Measurements from ENCODE around the gene STRA6.

Gene STRA6

DNA sequence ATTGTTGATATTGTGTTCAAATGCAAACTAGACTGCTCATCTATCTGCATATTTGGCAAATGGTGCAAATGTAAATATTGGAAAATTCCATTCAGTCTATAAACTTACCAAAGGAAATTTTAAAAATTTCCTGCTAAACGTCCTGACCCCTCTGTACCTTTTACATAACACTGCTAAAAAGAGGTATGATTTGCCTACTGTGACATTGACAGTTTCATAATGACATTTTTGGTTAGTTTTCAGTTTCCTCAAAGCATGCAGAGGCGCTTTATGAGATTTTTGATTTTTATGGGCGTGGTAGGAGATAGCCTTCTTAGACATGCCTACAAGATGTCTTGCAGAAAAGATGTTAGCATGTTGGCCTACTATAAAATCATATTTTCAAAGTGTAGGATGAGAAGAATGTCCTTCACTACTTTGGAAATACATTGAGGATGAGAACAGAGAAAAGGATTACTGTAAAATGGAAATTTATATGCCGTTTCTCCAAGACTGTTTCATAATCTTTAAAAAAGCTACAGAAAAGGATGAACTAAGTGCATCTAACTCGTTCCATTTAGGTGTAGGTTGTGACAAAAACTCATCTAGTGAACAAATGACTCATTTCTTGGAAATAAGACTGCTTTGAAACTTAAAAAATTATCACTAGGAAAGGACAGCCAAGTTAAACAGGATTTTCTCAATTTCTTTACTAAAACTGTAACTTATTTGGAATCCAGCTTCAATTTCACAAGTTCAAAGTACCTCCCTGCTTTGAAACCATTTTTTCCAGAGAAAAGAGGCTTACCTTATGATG is 43.5 kb downstream of the STRA6 start:
- DNase-seq: no peak

DNA sequence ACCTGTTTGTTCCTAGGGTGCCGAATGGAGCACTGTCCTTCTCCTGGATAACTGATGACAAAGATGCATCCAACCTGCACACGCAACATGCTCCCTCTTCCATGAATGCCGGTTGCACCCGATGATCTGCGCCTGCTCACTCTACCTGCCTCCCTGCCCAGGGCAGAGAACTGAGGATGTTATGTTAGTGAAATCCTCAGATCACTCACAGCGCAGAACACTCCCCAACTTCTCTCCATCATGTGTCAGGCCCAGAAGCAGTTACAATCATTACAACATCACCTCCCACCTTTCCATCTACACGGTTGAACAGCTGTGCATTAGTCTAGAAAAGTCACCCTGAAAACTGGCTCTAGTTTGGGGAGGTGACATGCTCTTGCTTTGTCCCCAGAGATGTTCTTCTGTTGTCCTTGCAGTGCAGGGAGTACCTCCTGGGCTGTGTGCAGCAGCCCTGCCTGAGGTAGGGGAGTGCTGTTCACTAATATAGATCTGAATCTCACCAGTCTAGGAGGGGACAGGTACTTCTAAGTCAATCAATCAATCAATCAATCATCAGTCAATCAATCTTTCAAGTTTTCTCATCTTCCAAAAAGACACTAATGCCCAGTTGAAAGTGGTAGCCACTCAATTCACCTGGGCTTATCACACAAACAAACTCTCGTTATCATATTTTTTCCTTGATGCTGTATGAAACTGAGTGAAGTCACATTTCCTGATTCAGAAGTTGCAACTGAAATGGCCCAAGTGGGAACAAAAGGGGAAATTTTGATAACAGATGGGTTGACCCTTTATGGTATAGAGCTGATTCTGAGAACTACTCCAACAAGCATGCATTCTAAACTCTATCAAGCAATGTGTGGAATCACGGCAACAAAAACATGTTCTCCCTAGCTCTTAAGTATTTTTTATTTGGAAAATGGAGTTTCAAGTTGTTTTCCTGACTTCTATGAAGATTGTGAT is 44.4 kb downstream of the STRA6 start:
- peak; percentile 35 for DNase-seq

DNA sequence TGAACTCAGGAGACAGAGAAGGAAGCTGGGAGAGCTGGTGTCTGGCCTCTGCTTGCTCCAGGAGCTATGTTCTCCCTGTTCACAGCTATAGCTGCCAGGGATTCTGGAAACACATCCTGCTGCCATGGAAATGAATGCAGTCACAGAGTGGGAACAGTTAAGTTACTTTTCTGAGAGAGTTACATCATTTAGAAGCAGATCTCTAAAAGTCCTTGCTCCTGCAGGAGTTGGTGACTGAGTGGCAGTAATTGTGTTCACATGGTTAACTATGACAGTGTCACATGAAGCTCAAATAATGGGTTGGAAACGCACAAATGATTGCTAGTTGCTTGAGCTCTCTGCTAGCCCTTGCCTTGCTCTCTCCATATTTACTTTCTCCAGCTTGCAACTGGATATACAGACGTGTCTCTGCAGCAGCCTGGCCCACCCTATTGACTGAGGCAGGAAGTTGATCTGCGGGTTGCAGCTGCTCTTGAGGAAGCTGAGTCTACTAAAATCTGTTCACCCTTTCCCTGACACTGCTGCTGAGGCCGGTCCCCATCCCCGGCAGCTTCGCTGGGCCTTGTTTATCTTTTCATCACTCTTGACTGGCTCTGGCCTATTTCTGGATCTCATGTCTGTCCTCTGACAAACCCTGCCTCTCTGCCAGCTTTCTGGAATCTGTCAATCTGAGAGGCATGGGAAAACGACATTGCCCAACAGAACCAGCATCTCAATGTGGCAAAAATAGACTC is 45.7 kb downstream of the STRA6 start:
- peak; percentile 49 for DNase-seq

DNA sequence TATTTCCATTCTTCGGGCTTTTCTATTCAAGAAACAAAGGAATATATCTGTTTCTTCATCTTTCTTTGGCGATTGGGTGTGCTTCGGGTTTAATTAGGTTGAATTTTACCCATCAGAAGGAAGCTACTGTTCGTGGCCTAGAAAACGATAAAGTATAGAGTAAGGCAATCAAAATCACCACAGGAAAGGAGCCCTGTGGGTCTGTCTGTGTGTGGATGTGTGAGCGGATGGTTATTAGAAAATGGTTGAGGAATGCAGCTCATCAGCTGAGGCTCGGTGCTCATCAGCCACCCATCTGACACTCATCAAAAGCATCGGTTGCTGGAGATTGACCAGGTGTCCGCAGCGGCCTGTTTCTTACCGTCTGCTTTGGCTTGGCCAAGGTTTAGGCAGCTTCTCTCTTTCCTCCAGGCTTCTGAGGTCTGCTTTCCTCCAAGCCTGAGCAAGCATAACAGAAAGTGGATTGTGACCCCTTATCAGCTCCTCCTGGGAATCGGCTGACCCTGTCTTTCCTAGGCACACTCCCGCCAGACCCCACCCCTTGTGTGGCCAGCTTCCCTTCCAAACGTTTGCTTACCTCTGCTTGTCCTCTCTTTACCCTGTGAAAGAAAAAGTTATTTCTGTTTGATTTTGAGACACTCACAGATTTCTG is 46.7 kb downstream of the STRA6 start:
- no peak for DNase-seq

DNA sequence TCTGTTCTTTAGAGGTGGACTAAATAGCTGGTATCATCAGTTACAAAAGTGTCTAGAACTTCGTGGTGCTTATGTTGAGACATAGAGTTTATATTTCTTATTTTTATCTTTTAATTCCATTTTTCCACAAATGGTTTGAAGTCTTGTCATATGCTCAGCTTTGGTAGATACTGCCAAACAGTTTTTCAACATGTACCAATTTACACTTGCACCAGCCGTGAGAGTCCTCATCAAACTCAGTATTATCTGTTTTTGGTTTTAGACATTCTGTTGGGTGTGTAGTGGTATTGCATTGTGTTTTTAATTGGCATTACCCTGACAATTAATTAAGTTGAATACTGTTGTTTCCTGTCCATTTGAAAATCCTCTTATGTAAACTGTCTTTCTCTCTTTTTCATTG is 55.5 kb downstream of the STRA6 start:
- DNase-seq: no peak

DNA sequence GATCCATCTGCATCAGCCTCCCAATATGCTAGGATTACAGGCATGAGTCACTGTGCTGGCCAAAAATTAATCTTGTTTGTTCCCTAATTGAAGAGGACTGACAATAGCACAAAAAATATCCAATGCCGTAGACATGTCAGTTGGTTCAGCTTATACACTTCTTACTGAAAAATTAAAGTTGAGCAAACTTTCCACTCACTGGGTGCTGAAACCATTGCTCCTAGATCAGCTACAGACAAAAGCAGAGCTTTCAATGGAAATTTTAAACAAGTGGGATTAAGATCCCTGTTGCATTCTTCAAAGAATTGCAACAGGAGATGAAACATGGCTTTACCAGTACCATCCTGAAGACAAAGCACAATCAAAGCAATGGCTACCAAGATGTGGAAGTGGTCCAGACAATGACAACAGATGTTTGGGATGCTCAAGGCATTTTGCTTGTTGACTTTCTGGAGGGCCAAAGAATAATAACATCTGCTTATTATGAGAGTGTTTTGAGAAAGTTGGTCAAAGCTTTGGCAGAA is 56.2 kb downstream of the STRA6 start:
- no peak for DNase-seq

DNA sequence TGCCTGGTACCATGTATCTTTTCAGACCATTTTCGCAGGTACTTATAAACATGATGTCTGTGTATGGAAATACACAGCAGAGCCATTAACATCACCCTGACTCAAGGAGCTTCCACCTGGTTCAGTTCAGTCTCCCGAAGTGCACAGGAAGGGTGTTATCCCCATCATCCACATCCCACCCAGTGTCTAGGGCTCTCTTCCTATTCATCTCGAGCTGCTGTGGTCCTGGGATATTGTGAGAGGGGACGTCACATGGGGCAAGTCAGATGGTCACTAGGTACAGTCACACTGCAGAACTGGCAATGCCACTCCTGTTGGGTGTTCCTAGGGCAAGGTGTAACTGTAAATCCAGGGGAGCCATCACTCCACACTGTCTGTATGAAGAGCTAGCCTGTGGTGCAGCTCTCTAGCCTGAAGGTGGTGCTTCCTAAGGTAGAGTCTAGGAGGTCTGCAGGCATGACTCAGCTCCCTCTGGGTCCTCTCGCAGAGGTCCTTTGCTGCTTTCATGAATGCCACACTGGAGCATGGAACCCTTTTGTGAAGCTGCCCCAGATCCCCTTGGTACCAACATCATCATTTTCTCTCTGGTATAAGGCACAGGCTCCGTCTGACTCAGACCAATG is 58.3 kb downstream of the STRA6 start:
- DNase-seq: no peak

DNA sequence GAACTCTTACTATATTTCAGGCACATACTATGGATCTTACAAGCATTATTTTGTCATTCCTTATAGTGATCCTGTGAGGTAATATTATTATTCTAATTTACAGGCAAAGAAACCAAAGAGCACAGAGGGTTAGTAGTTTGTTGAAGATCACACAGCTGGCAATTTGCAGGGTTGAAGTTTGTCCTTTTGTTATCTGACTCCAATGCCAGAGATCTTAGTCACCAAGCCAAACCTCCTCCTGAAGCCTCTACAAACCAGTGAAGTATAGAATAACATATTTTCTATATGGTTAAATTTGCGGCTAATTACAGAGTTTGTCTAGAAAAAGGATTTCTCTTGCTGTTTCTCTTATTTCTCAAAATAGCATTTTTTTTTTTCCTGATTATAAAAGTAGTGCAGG is 61.0 kb downstream of the STRA6 start:
- no peak for DNase-seq

DNA sequence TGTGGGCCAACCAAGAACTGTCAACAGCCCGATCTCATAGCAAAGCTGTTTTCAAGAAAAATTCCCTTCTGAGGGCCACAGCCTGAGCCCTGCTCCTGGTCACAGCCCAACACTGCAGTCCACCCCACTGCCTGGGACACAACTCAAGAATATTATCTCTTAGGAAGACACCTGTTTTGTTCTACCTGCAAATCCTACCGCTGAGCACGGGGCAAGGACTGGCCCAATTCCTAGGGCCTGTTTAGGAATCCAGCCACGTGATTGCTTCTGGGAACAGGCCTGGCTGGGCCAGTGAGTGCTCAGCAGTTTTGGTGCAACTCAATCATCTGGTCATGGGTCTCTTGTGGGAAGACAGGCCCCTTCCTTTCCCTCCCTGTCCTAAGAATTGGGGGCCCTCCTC is 63.9 kb downstream of the STRA6 start:
- no peak for DNase-seq

DNA sequence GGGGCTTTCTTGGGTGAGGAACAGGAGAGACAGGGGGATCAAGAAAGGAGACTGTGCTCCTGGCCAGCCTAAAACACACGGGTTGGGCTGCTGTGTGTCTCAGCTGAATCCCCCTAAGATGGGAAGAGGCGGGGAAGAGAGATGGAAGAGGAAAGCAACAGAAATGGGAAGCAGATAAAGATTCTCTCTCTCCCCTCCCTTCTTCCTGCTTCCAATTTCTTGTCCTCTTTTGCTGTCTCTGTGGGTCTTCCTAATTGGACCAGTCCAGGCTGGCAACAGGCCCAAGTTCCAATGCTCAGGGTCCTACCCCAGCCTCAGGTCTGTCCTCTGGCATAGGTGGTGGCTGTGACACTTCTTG is 65.1 kb downstream of the STRA6 start:
- no peak for DNase-seq

DNA sequence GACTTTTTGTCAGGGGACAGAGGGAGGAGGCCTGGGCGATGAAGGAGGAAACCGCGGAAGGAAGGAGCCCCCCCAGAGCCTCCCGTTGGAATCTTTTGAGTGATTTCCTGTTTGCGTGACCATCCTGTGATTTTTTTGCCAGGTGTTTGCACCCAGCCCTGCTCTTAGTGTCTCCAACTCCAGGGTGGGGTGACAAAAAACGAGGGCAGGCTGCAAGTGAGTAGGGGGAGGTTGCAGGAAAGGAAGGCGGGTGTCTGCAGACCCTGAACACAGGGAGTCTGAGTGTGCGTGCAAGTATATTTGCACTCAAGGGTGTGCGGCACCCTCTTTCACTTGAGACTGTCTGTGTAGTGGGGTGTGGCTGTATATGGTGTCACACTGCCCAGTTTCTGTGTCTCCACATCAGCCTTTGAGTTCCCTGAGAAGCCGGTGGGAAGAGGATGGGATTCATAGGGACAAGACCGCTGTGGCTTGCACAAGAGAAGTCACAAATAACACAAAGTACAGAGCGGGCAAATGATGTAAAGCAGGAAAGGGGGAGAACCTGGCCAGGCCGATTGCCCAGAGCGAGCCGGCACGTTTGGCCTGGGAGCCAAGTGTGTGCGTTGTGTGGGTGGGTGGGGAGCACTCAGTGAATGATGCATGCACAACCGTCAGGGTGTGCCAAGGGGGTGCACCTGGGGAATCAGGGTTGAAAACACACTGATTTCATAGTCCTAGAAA is 65.6 kb downstream of the STRA6 start:
- no peak for DNase-seq

DNA sequence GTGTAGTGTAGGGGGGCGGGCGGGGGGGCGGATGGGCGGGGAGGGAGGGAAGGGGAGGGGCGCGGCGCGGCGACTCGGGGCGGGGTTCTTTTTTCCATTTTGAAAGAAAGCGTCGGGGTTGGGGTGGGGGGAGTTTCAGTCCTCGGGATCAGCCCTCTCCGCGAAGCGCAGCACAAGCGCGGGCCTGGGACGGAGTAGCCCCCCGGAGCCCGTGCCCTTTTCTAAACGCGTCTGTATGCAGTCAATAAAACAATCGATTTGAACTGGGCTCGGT is 66.1 kb downstream of the STRA6 start:
- DNase-seq: no peak

DNA sequence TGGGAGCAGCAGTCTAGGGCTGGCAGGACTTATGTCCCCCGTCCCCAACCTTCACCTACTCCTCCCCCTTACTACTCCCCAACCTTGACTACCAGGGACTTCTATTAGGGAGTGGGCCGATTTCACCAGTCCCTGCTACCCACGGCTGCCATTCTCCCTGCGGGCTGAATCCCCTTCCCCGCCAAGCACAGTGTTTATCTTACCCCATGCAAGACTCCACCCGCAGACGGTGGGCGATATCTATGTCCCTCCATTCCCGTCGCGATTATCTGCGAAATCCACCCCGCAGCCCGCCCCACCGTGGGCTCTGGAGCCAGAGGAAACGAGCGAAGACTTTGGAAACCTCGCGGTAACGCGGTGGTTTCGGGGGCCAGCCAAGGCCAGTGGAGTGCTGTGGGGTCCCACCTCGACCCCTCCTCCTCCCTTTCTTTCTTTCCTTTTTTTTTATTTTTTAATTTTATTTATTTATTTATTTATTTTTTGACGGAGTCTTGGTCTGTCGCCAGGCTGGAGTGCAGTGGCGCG is 67.5 kb downstream of the STRA6 start:
- DNase-seq: no peak

DNA sequence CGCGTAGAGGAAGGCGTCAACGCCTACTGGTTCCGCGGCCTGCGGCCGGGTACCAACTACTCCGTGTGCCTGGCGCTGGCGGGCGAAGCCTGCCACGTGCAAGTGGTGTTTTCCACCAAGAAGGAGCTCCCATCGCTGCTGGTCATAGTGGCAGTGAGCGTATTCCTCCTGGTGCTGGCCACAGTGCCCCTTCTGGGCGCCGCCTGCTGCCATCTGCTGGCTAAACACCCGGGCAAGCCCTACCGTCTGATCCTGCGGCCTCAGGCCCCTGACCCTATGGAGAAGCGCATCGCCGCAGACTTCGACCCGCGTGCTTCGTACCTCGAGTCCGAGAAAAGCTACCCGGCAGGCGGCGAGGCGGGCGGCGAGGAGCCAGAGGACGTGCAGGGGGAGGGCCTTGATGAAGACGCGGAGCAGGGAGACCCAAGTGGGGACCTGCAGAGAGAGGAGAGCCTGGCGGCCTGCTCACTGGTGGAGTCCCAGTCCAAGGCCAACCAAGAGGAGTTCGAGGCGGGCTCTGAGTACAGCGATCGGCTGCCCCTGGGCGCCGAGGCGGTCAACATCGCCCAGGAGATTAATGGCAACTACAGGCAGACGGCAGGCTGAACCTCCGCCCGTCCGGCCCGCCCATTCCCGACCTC is 68.1 kb downstream of the STRA6 start:
- peak; percentile 70 for DNase-seq

DNA sequence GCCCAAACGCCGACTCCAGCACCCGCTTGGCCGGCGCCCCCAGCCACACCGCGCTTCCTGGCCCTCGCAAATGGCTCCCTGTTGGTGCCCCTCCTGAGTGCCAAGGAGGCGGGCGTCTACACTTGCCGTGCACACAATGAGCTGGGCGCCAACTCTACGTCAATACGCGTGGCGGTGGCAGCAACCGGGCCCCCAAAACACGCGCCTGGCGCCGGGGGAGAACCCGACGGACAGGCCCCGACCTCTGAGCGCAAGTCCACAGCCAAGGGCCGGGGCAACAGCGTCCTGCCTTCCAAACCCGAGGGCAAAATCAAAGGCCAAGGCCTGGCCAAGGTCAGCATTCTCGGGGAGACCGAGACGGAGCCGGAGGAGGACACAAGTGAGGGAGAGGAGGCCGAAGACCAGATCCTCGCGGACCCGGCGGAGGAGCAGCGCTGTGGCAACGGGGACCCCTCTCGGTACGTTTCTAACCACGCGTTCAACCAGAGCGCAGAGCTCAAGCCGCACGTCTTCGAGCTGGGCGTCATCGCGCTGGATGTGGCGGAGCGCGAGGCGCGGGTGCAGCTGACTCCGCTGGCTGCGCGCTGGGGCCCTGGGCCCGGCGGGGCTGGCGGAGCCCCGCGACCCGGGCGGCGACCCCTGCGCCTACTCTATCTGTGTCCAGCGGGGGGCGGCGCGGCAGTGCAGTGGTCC is 68.7 kb downstream of the STRA6 start:
- peak; percentile 59 for DNase-seq

DNA sequence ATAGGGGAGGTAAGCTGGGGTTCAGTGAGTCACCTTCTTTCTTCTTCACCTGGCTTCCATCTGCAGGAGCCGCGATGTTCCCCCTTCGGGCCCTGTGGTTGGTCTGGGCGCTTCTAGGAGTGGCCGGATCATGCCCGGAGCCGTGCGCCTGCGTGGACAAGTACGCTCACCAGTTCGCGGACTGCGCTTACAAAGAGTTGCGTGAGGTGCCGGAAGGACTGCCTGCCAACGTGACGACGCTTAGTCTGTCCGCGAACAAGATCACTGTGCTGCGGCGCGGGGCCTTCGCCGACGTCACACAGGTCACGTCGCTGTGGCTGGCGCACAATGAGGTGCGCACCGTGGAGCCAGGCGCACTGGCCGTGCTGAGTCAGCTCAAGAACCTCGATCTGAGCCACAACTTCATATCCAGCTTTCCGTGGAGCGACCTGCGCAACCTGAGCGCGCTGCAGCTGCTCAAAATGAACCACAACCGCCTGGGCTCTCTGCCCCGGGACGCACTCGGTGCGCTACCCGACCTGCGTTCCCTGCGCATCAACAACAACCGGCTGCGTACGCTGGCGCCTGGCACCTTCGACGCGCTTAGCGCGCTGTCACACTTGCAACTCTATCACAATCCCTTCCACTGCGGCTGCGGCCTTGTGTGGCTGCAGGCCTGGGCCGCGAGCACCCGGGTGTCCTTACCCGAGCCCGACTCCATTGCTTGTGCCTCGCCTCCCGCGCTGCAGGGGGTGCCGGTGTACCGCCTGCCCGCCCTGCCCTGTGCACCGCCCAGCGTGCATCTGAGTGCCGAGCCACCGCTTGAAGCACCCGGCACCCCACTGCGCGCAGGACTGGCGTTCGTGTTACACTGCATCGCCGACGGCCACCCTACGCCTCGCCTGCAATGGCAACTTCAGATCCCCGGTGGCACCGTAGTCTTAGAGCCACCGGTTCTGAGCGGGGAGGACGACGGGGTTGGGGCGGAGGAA is 69.6 kb downstream of the STRA6 start:
- peak; percentile 64 for DNase-seq

DNA sequence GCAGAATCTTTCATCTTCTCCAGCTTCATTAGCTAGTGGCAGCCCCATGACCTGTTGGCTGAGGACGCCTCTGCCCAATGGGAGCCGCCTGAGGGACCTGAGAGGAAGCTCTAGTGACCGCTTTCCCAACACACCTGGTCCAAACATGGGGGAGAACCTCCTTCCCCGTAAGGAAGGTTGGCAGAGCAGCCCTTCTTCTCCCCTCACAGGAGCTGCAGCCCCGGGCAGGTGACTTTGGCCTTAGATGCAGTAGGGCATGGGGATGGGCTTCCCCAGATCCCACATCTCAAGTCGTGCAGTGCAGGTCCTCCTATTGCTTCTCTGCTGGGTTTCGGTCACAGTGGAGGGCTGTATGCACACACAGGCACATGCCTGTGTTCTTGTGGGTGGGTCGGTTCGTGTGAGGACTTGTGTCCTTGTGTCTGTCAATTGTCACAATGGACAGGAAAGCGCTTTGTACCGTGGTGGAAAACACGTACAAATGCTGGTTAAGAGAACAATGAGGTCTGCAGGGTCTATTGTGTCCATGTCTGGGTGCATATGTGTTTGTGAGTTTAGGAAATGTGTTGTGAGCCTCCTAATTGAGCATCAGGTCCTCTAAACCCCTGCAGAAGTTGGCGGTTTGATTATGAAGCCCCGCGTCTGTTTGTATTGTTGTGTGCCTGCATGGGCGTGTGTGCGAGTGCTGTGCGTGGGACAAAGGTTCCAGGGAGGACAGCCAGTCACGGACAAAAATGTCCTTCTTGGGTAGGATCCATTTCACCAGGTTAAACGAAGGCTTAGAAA is 70.8 kb downstream of the STRA6 start:
- peak; percentile 61 for DNase-seq
